ENCODE data around the gene TMC5.
"Not testable (repeated sequence)": the region's sequence is repeated elsewhere in the genome, so short reads cannot be mapped to it uniquely, and the experiment has no call there.

Gene TMC5

DNA sequence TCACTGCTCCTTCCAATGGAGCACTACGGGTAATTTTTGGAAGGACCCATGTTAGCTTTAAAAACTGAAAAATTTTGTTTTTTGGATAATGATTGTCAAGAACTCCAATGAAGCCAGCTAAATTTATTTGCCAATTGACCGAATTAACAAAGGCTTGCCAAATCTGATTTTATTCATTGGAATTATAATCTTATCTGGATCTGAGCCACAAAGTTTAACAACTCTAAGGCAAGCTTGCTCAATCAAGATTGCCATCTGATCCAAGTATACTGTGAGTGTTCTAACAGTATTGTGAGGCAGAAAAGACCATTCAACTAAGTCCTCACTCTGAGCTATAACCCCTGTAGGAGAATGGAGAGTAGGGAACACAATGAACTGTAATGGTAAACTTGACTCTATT lies 20.3 kb upstream of the TMC5 start:
- DNase-seq = not testable (repeated sequence)

DNA sequence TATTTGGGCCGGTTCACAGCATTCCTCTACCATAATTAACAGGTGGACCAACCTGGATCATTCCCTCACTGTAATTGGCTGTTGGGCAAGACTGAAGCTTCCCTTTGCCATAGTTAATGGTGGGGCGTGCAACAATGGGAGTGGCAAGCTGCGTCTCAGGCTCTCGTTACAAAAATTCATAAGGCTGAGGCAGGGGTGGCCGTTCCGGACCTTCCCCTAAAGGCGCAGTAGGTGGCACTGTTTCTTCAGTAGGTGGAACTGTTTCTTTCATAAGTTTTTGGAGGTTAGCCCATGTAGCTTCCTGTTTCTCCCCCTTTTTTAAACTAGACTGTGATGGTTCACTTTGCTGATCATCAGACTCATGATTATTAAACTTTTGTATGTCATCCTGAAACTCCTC lies 17.0 kb upstream of the TMC5 start:
- DNase-seq = no peak

DNA sequence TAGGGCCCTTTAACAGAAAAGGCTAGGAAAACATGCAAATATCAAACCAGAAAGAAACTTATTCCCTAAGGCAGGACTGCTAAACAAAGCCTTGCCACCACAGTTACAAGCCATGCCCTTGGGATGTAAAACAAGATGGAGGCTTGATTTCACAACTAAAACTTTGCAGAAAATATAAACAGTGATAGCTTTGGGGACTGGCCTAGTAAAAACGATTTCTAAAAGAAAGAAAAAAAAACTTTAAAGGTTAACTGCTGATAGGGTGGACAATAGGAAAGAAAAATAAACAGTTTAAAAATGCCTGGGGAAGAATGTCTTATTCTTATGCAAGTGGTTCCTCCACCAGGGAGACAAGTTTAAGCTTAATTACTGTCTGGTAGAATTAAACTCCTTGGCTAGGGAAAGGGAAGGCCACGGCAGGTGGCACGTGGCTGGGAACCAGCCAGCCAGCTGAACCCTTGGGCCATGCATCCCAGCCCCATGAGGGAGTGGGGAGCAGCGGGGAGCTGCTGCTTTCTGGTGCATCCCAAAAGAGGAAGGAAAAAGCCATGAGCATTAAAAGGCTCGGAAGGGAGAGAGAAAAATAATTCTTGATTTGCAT lies 10.7 kb upstream of the TMC5 start:
- DNase-seq = no peak

DNA sequence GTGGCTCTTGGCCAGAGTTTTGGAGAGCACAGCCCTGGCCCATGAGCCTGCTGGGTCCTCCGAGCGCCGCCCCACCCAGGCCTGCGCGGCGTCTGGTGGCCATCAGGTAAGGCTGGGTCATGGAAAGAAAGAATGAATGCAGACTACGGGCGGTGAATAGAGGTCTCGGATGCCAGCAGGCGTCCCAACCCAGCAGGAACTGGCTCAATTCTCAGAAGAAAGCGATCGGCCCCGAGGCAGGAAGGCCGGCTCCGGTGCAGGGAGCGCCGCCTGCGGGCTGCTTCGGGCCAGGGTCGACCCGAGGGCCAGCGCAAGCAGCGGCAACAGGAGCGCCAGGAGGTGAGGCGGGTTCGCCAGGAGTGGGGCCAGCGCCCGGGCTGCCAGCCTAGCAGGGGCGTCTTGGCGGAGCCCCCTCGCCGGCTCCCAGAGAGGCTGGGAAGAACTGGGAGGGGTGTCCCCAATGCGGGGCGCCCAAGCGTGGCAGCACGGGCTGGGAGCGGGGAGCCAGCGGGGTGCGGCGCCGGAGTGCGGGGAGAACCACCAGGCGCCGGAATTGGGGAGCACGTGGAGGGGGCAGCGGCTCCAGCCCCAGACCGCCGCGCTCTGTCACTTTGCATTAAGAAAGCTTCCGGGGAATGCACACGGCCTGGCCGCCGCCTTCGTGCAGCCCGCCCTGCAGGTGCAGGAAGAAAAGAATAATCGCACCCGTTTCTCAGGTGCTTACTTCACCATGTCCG lies 7.1 kb upstream of the TMC5 start:
- DNase-seq = peak in 8 of 51 donors; percentile 0 to 15 (median 2)

DNA sequence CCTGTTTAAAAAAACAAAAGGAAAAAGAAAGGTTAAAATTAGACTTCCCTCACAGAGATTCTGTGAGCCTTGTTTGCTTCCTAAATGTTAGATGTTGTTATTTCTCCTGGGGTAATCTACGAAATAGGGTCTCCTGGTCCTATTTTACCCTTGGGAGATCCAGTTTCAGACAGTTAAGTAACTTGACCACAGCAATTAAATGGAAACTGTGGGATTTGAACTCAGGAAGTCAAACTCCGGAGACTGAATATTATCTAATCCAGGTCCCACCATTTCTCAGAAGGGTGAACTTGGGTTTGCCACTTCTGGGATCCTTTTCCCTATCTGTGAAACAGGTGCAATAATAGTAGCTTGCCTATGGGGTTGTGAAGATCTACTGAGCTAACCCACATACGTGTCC lies 6.4 kb upstream of the TMC5 start:
- DNase-seq = no peak

DNA sequence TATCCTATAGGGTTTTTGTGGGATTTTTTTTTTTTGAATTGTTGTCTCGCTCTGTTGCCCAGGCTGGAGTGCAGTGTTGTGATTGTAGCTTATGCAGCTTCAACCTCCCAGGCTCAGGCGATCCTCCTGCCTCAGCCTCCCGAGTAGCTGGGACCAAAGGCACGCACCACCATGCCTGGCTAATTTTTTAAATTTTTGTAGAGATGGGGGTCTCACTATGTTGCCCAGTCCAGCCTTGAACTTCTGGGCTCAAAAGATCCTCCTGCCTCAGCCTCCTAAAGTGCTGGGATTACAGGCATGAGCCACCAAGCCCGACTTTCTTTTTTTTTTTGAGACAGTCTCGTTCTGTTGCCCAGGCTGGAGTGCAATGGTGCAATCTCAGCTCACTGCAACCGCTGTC lies 5.6 kb upstream of the TMC5 start:
- not testable (repeated sequence) for DNase-seq

DNA sequence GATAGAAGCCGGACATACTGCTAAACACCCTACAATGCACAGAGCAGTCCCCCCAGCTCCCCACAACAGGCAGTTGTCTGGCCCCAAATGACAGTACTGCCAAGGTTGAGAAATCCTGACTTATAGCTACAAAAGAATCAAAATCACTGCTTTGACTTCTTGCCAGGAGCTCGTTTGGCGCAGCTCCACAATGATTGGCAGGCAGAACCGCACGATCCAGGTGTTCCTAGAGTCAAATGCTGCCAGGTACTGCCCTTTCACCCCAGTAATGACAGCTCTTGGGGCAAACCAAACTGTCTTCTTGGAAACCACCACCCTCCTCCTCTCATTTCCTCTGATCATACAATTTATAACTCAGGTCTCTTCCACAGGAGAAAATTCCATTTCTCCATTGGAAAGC lies 2.2 kb upstream of the TMC5 start:
- no peak for DNase-seq

DNA sequence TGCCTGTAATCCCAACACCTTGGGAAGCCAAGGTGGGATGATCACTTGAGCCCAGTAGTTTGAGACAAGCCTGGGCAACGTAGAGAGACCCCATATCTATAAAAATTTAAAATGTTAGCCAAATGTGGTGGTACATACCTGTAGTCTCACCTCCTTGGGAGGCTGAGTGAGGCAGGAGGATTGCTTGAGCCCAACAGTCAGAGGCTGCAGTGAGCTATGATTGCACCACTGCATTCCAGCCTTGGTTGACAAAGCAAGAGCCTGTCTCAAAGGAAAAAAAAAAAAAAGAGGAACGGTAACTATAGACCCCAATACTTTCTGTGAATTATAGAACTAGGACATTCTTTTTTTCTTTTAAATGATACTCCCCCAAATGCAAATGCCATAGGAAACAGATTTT lies 1.8 kb upstream of the TMC5 start:
- DNase-seq = no peak

DNA sequence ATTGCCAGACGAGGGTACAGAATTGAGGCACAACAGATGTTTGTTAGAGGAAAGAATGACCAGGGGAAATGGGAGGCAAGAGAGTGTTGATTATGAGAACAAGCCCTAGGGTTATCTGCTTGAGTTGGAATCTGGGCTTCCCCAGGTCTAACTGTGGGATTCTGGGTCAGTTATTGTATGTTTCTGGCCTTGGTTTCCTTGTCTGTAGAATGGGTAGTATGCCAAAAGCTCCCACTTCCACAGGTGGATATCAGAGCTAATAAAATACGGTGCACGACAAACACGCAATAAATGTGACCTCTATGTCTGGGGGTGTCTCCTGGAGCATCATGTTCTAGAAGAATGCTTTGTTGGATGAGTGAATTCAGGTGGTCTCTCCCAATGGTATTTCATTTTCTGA lies 517 bp downstream of the TMC5 start:
- DNase-seq = no peak

DNA sequence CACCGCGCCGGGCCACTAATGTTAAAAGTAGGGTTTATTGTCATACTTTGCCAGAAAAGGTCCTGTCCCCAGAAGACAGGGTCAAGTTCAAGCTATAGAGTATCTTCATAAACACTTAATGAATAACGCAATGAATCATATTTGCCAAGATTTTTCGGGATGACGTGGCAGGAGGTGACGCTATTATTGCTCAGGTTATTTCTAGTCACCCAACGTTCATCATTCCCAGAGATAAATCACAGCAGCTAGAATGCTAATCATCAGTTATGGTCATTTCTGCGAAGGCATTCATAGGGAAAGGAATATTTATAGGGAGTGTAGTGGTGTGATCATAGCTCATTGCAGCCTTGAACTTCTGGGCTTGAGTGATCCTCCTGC lies 2.0 kb downstream of the TMC5 start:
- DNase-seq = no peak

DNA sequence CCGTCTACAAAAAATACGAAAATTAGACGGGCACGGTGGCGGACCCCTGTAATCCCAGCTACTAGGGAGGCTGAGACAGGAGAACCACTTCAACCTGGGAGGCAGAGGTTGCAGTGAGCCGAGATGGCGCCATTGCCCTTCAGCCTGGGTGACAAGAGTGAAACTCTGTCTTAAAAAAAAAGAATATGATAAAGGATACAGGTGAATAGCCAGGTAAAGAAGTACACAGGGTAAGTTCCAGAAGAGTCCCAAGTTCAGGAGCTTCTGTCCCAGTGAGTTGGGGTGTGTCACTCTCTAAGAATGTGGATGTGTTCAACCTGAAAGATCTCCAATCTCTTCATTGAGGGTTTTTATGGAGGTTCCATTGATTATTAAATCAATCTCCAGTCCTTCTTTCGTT lies 6.8 kb downstream of the TMC5 start:
- no peak for DNase-seq

DNA sequence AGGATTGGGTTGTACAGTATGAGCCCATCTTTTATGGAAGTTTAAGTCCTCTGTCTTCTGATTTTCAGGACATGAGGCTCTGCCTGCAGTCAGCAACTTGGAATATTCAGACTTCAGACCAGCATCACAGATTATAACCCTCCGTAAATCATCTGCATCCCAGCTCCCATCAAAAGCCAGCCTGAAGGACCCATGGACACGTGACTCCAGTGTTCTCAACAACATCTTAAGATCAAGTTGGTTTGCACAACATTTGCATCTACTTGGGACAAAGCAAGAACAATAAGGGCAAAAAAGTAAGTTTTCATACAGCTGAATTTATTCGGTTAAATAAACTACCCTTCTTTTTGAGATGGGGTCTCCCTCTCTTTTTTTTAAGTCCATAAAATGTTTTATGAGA lies 12.7 kb downstream of the TMC5 start:
- no peak for DNase-seq

DNA sequence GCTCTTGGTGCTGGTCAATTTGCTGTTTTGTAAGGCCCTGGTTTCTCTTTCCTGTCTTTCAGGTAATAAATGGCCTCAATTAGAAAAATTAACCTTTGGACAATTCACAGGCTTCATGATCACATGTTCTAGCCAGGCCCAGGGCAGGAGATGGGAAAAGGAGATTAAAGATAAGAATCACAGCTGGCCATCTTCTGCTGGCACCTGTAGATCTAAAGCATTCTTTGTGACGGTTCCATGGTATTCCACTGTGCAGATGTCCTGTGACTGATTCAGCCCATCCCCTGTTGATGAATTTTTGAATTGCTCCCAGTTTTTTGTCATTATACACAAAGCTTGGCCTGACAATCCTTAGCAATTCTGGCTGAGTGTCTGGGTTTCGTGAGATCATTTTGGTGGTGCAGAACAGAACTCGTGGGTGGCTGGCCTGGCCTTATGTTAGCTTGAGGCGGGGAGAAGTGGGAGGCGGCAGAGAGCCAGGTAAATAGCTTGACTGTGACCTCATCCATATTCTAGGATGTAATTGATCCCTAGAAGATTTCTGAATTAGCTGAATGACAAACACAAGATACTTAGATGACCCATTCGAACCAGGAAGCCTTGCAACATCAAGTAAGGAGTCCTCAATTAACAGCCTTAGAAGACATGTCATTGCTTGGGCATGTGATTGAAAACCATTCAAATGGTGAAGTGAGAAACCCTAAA lies 14.1 kb downstream of the TMC5 start:
- DNase-seq = peak in 1 of 51 donors; percentile 13

DNA sequence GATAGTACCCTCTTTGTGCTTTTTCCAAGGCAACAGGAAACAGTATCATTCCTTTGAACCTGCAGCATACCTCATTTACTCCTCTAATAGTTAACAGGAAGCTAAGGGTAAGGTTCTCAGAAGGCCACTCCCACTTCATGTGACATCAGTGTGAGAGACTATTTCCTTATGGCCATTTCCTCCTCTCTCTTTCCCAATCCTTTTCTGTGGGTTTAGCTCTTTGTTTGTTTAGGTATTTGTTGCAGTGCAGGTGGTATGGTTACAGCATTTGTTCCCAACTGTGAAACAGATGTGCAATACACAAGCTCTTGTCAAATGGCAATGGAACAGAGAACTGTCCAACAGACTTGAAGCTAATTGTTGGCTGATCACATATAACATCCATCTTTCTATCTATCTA lies 14.7 kb downstream of the TMC5 start:
- DNase-seq = no peak

DNA sequence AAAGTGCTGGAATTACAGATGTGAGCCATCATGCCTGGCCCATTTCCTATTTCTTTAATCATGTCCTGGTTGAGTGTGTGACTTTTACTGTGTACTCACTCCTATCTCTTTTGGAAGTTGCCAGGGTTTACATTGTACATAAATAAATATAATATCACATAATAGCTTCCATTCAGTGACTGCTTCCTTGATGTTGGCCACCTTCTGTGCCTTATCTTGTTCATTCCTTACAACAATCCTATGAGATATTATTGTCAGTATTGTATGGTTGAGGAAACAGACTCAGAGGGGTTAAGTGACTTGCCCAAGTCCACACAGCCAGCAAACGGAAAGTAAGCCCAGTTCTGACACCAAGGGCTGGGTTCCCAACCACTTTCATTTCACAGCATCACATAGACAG lies 16.9 kb downstream of the TMC5 start:
- no peak for DNase-seq

DNA sequence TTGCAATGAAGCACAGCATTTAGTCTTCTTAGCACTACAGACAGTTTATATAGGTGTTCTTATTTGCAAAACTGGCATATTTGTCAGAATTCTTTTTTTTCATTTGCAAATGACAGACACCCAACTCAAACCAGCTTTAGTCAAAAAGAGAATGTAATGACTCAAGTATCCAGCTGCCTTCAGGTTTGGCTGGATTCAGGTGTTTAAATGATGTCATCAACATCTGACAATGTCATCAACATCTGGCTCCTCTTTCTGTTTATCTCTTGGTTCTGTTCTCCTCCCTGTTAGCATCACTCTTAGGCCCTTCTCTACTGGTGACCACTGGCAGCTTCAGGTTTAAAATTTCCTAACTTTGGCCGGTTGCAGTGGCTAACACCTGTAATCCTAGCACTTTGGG lies 18.9 kb downstream of the TMC5 start:
- DNase-seq = no peak

DNA sequence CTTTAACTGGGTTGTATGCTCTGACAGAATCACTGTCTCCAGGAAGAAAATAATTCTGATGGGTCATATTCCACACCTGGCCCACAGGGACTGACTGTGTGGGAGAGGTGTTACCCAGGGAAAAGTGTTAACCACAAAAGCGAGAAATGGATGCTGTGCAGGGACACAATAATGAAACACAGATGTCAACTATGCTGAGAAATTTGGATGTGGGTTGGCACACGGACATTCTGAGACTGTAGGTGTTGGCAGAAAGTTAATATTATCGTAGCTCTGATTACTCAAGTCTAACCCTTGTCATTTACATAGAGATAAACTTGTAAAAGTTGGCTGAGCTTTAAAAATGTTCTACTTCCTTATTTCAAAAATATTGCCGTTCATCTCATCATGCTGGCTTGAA lies 19.6 kb downstream of the TMC5 start:
- DNase-seq = peak in 1 of 51 donors; percentile 0

DNA sequence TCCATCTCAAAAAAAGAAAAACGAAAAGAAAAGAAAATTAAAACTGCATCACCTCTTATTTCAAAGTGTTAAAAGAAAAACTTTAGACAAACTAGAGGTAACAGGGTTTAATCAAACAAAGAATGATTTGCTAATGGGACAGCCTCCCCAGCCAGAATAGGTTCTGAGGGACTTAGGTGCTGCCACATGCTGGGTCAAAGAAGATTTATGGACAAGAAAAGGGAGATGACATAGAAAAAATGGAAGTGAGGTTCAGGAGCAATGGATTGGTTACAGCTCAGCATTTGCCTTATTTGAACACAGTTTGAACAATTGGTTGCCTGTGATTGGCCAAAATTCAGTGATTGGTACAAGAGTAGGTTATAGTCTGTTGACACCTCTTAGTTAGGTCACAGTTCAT lies 21.1 kb downstream of the TMC5 start:
- DNase-seq = no peak

DNA sequence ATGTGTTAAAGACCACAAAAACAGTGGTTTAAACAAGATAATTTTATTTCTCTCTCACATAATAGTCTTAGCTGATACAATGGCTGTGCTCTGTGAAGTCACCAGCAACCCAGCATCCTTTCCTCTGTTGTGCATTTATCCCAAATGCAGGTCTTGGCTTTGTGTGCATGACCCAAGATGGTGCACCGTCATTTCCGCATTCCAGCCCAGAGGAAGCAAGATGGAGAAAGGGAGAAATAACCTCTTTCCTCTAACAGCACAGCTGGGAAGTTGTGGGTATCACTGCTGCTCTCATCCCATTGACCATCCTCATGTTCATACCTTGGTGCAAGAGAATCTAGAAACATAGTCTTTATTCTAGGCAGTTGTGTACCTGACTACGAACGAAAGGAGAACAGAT lies 21.8 kb downstream of the TMC5 start:
- DNase-seq = no peak

DNA sequence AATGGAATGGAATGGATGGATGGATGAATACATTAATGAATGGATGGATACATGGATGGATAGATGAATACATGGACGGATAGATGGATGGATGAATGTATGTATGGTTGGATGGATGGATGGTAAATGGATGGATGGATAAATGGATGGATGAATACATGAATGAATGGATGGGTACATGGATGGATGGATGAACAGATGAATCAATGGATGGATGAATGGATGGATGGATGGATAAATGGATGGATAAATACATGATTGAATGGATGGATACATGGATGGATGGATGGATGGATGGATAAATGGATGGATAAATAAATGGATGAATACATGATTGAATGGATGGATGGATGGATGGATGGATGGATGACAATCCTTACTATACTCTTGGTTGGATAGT lies 26.0 kb downstream of the TMC5 start:
- DNase-seq = no peak

DNA sequence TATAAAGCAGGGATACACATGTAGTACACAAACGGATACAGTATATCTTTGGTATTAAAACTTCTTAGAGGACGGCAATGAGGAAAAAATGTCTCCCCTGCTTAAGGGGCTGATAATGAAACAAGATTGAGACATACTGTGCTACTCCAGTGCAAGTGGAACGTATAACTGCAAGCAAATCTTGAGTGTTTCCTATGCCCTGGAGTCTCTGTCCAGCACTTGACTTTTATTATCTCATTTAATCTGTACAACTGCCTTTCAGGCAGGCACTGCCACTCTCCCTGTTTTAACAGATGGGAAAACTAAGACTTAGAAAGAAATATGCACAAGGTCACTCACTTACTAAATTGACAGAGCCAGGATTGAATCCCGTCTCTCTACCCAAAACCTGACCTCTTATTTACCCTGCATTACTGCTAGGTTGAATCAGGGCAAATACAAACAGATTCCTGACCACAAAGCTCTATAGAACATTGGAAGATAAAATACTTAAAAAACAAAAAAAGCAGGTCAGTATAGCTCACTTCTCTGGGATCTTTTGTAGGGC lies 28.7 kb downstream of the TMC5 start:
- DNase-seq = no peak

DNA sequence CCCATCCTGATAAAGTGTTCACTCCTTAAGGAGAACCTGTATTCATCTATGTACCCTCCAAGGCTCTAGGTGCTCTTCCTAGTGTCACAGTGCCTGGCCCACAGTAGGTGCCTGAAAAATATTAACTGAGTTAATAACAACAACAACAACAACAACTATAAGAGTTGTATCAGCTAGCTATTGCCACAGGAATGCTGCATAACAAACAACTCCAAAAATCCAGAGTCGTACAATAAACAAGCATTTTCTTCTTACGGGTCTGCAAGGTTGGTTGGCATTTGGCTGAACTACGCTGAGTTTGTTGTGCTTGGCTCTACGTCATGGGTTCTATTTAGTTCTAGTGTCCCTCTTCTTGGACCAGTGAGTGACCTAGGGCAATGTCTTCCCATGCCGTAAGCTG lies 29.2 kb downstream of the TMC5 start:
- DNase-seq = no peak

DNA sequence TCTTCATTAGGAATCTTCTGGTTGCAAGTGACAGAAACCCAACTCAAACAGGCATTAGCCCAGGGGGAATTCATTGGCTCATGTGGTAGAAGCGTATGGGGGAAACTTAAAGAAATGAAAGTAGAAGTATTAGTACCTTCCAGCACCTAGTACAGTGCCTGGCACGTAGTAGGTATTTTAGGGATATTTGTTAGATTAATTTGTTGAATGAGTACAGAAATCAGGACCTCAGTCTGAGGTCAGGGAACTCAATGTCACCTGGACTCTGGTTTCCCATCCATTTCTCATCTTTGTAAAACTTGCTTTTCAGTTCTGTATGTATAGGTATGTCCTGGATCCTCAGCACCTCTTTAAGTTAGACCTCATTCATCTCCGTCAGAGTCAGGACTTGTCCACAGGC lies 32.5 kb downstream of the TMC5 start:
- DNase-seq = no peak
